HepG2 (cell line): ENCODE measurements around the gene GALNT12. TPM values are rescaled to one million over a fixed set of nuclear protein-coding genes. Genes with fewer than 3 reads are reported as not detected.
A peak's percentile ranks its signal among the peaks of the same experiment; 100 is the strongest.

ENCODE experiments used
- ATAC-seq: fragments of 200-7000 bp; cut with Tn5 transposase; 3 replicates; pipeline ENCODE4 v1.9.1; 2020; ENCODE audit warnings: mild to moderate bottlenecking, moderate library complexity
- BruUV-seq: library from RNA; stranded (reverse); fragments of 400-500 nt; replicated peaks from 2 replicates; lab custom pipeline; 2021; lab: Mats Ljungman, UMichigan
- CTCF ChIA-PET: fragments of 300-600 bp; formaldehyde crosslinking; extraction: SDS; loops from one replicate; lab custom pipeline; 2021; ENCODE audit warnings: low total read pairs, inconsistent platforms, low intra/inter-chr PET ratio; lab: Yijun Ruan, JAX
- POLR2A ChIA-PET: fragments of 350-600 bp; sonication (Branson Sonifier 250); formaldehyde crosslinking; loops from one replicate; lab custom pipeline; 2020; ENCODE audit warnings: antibody characterized with exemption, inconsistent platforms; lab: Yijun Ruan, JAX
- DNase-seq: peaks from one replicate; pipeline ENCODE4 v3.0.0-alpha.2; 2015; ENCODE audit warnings: low spot score
- FAIRE-seq: peaks from 3 replicates; lab custom pipeline; 2011; peaks lifted over from hg19 to GRCh38; lab: Jason Lieb, UNC
- H2AFZ ChIP-seq: one replicate; pipeline ENCODE4 v1.6.1; 2011; ENCODE audit warnings: low read length, inconsistent platforms
- H3K27ac ChIP-seq: fragments of 300-600 bp; 3 replicates; pipeline ENCODE4 v1.8.0; 2011; ENCODE audit warnings: mixed run types, mild to moderate bottlenecking, mixed read lengths, low read length, inconsistent platforms; ENCODE audit not compliant: insufficient read depth; ENCODE audit errors: extremely low read length
- H3K27me3 ChIP-seq, 2 experiments: fragments of 200-600 bp in 1 of 2; 2 replicates in 1 of 2; 3 replicates in 1 of 2; pipeline versions ENCODE4 v1.6.0 to v1.8.0; 2011; ENCODE audit warnings: low read length in 2 of 2, mild to moderate bottlenecking in 2 of 2, moderate library complexity in 2 of 2, inconsistent platforms in 1 of 2; ENCODE audit not compliant: insufficient read depth in 2 of 2, control insufficient read depth in 1 of 2
- H3K36me3 ChIP-seq, 2 experiments: fragments of 200-600 bp in 1 of 2; replicated peaks in 1 of 2; 2 replicates in 1 of 2; 3 replicates in 1 of 2; pipeline versions ENCODE4 v1.5.1 to v1.8.0; 2011; ENCODE audit warnings: low read length in 2 of 2, inconsistent platforms in 1 of 2; ENCODE audit not compliant: insufficient read depth in 2 of 2, control insufficient read depth in 1 of 2
- H3K4me1 ChIP-seq: 2 replicates; pipeline ENCODE4 v1.5.1; 2012; ENCODE audit warnings: low read length, inconsistent platforms; ENCODE audit not compliant: insufficient read depth
- H3K4me2 ChIP-seq: 2 replicates; pipeline ENCODE4 v1.6.0; 2011; ENCODE audit warnings: low read depth, low read length, inconsistent platforms
- H3K4me3 ChIP-seq, 3 experiments: fragments of 200-600 bp in 1 of 3; sonication (generic), shearing (Covaris generic) in 1 of 3; replicated peaks in 1 of 3; 2 replicates each; pipeline ENCODE4 v1.5.1; 2011 to 2016; ENCODE audit warnings: low read length in 3 of 3, inconsistent platforms in 2 of 3, low read depth in 2 of 3, mild to moderate bottlenecking in 2 of 3, control low read depth in 1 of 3, mixed read lengths in 1 of 3; ENCODE audit not compliant: insufficient read depth in 1 of 3
- H3K79me2 ChIP-seq: one replicate; pipeline ENCODE4 v1.6.1; 2011; ENCODE audit warnings: low read length, inconsistent platforms; ENCODE audit not compliant: insufficient read depth
- H3K9ac ChIP-seq: 2 replicates; pipeline ENCODE4 v1.6.0; 2011; ENCODE audit warnings: mild to moderate bottlenecking, low read depth, low read length, inconsistent platforms; ENCODE audit not compliant: insufficient read depth
- H3K9me3 ChIP-seq: 2 replicates; pipeline ENCODE4 v1.5.1; 2012; ENCODE audit warnings: mild to moderate bottlenecking, low read length
- H4K20me1 ChIP-seq: 2 replicates; pipeline ENCODE4 v1.6.0; 2011; ENCODE audit warnings: inconsistent platforms, mild to moderate bottlenecking, low read length, moderate library complexity; ENCODE audit not compliant: insufficient read depth
- AKAP8 ChIP-seq: sonication (generic); formaldehyde crosslinking; IDR thresholded peaks from 2 replicates; pipeline ENCODE4 v1.5.1; 2020; ENCODE audit warnings: mild to moderate bottlenecking, missing genetic modification reagents
- DR1 ChIP-seq: sonication (generic); formaldehyde crosslinking; IDR thresholded peaks from 2 replicates; pipeline ENCODE4 v1.8.0; 2021; ENCODE audit warnings: mild to moderate bottlenecking, missing genetic modification reagents, inconsistent platforms
- HNRNPH1 ChIP-seq: fragments of 200-400 bp; formaldehyde crosslinking; optimal IDR thresholded peaks from 2 replicates; pipeline ENCODE3; 2017; ENCODE audit warnings: mild to moderate bottlenecking, low read depth, low read length
- KMT2A ChIP-seq: sonication (generic); formaldehyde crosslinking; IDR thresholded peaks from 2 replicates; pipeline ENCODE4 v1.4.0; 2020; ENCODE audit warnings: missing genetic modification reagents
- PHF20 ChIP-seq: sonication (generic); formaldehyde crosslinking; IDR thresholded peaks from 2 replicates; pipeline ENCODE4 v1.5.0; 2020; ENCODE audit warnings: mild to moderate bottlenecking, missing genetic modification reagents
- RAD21 ChIP-seq: fragments of 450-650 bp; formaldehyde crosslinking; IDR thresholded peaks from 2 replicates; pipeline ENCODE4 v1.5.0; 2020; ENCODE audit warnings: mild to moderate bottlenecking
- RELA ChIP-seq: sonication (generic); formaldehyde crosslinking; IDR thresholded peaks from 2 replicates; pipeline ENCODE4 v1.4.0; 2020; ENCODE audit warnings: missing genetic modification reagents
- SMC3 ChIP-seq: IDR thresholded peaks from 2 replicates; pipeline ENCODE4 v1.6.1; 2011; ENCODE audit warnings: low read length, improper control_type of control experiment
- STAG1 ChIP-seq: sonication (generic); formaldehyde crosslinking; IDR thresholded peaks from 2 replicates; pipeline ENCODE4 v1.4.0; 2020; ENCODE audit warnings: missing genetic modification reagents
- THAP11 ChIP-seq: IDR thresholded peaks from 2 replicates; pipeline ENCODE4 v1.6.1; 2016; ENCODE audit warnings: missing biosample characterization, missing genetic modification reagents
- ZBTB33 ChIP-seq: sonication (generic); formaldehyde crosslinking; IDR thresholded peaks from 2 replicates; pipeline ENCODE4 v1.4.0; 2020; ENCODE audit warnings: missing genetic modification reagents
- ZNF30 ChIP-seq: sonication (generic); formaldehyde crosslinking; IDR thresholded peaks from 2 replicates; pipeline ENCODE4 v1.5.0; 2020; ENCODE audit warnings: mild to moderate bottlenecking, missing genetic modification reagents
- ZNF782 ChIP-seq: sonication (generic); formaldehyde crosslinking; IDR thresholded peaks from 2 replicates; pipeline ENCODE4 v1.4.0; 2020; ENCODE audit warnings: missing genetic modification reagents, mild to moderate bottlenecking, borderline replicate concordance
- ZNF879 ChIP-seq: sonication (generic); formaldehyde crosslinking; IDR thresholded peaks from 2 replicates; pipeline ENCODE4 v1.8.1; 2023; ENCODE audit warnings: missing genetic modification reagents
- ZSCAN31 ChIP-seq: sonication (generic); formaldehyde crosslinking; IDR thresholded peaks from 2 replicates; pipeline ENCODE4 v1.5.0; 2020; ENCODE audit warnings: low read depth, mild to moderate bottlenecking, missing genetic modification reagents
- WGBS: methylation state at CpG from one replicate; pipeline ENCODE4 v1.1.6; 2017; ENCODE audit warnings: low lambda C conversion rate; 5-methylcytosine and 5-hydroxymethylcytosine counted together
- in situ Hi-C: cut with HindIII; loops from 2 replicates; pipeline ENCODE4 v1.10.0; 2017; ENCODE audit warnings: low pct_unique_long_range_greater_than_20kb; ENCODE audit not compliant: extremely low pct_ligation_motif_present
- intact Hi-C: fragments of 100-400 bp; cut with micrococcal nuclease; formaldehyde crosslinking; loops from one replicate; pipeline ENCODE4 v1.10.0; 2022; ENCODE audit not compliant: unreplicated experiment
- polyA plus RNA-seq, 8 experiments: library from polyadenylated mRNA; depleted of rRNA in 3 of 8; stranded (reverse) in 7 of 8; unstranded in 1 of 8; fragments of >200 nt; fragmentation: Illumina TruSeq in 4 of 8; extraction: Trizol in 4 of 8; gene quantifications; 2 replicates each; pipeline versions ENCODE4 v1.2.1 to v1.2.3, GENCODE V29; 2011 to 2016; ENCODE audit warnings: low read depth in 4 of 8, missing spikeins in 1 of 8, mixed read lengths in 1 of 8; ENCODE audit not compliant: insufficient read depth in 1 of 8
- total RNA-seq, 5 experiments: library from RNA; depleted of rRNA; stranded (reverse); fragments of >200 nt; fragmentation: Illumina TruSeq; extraction: Trizol; gene quantifications; 2 replicates each; pipeline ENCODE4 v1.2.3, GENCODE V29; 2016; ENCODE audit warnings: low read depth in 1 of 5
- TF ChIP-seq, protein P1 (sequence below): sonication (generic); formaldehyde crosslinking; IDR thresholded peaks from 2 replicates; pipeline ENCODE4 v1.4.0; 2020; ENCODE audit warnings: missing genetic modification reagents
- TF ChIP-seq, protein P2 (sequence below): sonication (generic); formaldehyde crosslinking; IDR thresholded peaks from 2 replicates; pipeline ENCODE4 v1.5.1; 2020; ENCODE audit warnings: missing genetic modification reagents, mild to moderate bottlenecking, borderline replicate concordance
- TF ChIP-seq, protein P3 (sequence below): sonication (generic); formaldehyde crosslinking; IDR thresholded peaks from 2 replicates; pipeline ENCODE4 v1.5.0; 2020; ENCODE audit warnings: mild to moderate bottlenecking, missing genetic modification reagents, moderate library complexity

Gene GALNT12
- total and polyA plus RNA-seq, 2 of the 13 experiments (the other 11 are each of a cell fraction or from before 2014, with no cell fraction given) = 0.07 TPM; not detected in 1

DNA sequence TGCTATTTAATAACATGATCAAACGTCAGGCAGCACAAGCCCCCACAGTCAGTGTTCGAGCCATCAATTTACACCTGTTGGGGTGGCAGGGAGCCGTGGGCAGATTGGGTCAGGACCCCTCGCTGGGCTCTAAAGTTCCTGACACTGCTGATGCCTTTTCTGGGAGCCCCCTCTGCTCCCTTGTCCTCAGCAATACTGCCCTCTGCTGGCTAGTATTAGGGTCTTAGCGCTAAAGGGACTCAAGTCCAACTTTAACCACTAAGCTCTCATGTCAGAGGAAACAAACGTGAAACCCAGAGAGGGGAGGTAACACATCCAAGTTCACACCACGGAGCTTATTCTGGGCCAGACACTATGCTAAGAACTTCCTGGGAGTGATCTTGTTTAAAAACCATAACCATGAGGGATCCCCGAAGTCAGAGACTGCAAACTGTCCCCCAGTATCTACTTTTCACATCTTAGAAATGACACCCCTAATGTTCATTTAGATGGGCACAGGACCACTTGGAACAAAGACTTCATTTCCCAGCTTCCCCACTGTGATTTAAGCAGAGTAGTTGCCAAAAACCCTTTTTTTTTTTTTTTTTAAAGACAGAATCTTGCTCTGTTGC, 31.5 kb upstream of the GALNT12 start:
- Histone ChIP-seq H3K9me3 (no peaks in the 10 kb centered on the region), H3K9ac (no peak overlapping the region), H3K27ac (no peak overlapping the region), H3K4me1 (peaks cover 26% of the 10 kb centered on the region), H4K20me1 (no peaks in the 10 kb centered on the region; the same call in 1 of the 2 replicates), H3K4me3 (no peak overlapping the region), H3K27me3 (no peaks in the 10 kb centered on the region), H3K4me2 (no peak overlapping the region), H2AFZ (no peak overlapping the region), H3K36me3 (peaks cover 0 to 1% of the 10 kb centered on the region in 2 experiments; a peak in 1 of 5 replicates), H3K79me2 (no peaks in the 10 kb centered on the region)
- peak; percentile 50 for ATAC-seq
- BruUV-seq = no TSS peak
- 33% methylated on average over 8 of the region's 8 CpGs for WGBS
- DNase-seq = peak; percentile 67
- intact Hi-C loops (loop anchor here (1.0 kb wide), 1 partner anchor 461 kb away; no protein-coding TSS in a partner anchor), in situ Hi-C loops (loop anchor here (5.0 kb wide), 1 partner anchor 459 kb away; no protein-coding TSS in a partner anchor)
- ChIA-PET POLR2A (no interaction called here), CTCF (interaction anchor here (1.1 to 2.3 kb wide), 2 partner anchors 20 to 460 kb away, joined by 4 to 21 read pairs; partner anchors contain the start of gene ANKS6)
- FAIRE-seq = peak; percentile 55
- TF ChIP-seq ZNF30 (CRISPR knock-in tag) (no peak), RELA (no peak), ZNF782 (CRISPR knock-in tag) (no peak), SMC3 (peak; percentile 62), PHF20 (no peak), HNRNPH1 (no peak), ZSCAN31 (CRISPR knock-in tag) (no peak), RAD21 (CRISPR knock-in tag) (peak; percentile 52), AKAP8 (CRISPR knock-in tag) (no peak), ZNF879 (CRISPR knock-in tag) (no peak), STAG1 (CRISPR knock-in tag) (peak; percentile 71), ZBTB33 (CRISPR knock-in tag) (peak; percentile 90), KMT2A (CRISPR knock-in tag) (no peak), DR1 (no peak), THAP11 (no peak)
- TF ChIP-seq, protein P1, sequence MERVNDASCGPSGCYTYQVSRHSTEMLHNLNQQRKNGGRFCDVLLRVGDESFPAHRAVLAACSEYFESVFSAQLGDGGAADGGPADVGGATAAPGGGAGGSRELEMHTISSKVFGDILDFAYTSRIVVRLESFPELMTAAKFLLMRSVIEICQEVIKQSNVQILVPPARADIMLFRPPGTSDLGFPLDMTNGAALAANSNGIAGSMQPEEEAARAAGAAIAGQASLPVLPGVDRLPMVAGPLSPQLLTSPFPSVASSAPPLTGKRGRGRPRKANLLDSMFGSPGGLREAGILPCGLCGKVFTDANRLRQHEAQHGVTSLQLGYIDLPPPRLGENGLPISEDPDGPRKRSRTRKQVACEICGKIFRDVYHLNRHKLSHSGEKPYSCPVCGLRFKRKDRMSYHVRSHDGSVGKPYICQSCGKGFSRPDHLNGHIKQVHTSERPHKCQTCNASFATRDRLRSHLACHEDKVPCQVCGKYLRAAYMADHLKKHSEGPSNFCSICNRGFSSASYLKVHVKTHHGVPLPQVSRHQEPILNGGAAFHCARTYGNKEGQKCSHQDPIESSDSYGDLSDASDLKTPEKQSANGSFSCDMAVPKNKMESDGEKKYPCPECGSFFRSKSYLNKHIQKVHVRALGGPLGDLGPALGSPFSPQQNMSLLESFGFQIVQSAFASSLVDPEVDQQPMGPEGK (CRISPR knock-in tag) = 0 out of 2 replicates have a peak, but pooled peaks have one; percentile 28
- TF ChIP-seq, protein P2, sequence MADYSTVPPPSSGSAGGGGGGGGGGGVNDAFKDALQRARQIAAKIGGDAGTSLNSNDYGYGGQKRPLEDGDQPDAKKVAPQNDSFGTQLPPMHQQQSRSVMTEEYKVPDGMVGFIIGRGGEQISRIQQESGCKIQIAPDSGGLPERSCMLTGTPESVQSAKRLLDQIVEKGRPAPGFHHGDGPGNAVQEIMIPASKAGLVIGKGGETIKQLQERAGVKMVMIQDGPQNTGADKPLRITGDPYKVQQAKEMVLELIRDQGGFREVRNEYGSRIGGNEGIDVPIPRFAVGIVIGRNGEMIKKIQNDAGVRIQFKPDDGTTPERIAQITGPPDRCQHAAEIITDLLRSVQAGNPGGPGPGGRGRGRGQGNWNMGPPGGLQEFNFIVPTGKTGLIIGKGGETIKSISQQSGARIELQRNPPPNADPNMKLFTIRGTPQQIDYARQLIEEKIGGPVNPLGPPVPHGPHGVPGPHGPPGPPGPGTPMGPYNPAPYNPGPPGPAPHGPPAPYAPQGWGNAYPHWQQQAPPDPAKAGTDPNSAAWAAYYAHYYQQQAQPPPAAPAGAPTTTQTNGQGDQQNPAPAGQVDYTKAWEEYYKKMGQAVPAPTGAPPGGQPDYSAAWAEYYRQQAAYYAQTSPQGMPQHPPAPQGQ (CRISPR knock-in tag) = no peak
- TF ChIP-seq, protein P3, sequence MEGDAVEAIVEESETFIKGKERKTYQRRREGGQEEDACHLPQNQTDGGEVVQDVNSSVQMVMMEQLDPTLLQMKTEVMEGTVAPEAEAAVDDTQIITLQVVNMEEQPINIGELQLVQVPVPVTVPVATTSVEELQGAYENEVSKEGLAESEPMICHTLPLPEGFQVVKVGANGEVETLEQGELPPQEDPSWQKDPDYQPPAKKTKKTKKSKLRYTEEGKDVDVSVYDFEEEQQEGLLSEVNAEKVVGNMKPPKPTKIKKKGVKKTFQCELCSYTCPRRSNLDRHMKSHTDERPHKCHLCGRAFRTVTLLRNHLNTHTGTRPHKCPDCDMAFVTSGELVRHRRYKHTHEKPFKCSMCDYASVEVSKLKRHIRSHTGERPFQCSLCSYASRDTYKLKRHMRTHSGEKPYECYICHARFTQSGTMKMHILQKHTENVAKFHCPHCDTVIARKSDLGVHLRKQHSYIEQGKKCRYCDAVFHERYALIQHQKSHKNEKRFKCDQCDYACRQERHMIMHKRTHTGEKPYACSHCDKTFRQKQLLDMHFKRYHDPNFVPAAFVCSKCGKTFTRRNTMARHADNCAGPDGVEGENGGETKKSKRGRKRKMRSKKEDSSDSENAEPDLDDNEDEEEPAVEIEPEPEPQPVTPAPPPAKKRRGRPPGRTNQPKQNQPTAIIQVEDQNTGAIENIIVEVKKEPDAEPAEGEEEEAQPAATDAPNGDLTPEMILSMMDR (CRISPR knock-in tag) = peak; percentile 84
